GM18526 (cell line): ENCODE results near the gene EMD.

ENCODE experiments used
- POLR2A ChIP-seq: IDR thresholded peaks from 3 replicates; pipeline ENCODE4 v1.6.1; 2011; ENCODE audit not compliant: insufficient read length; ENCODE audit errors: extremely low read depth

Gene EMD

GRCh38 chrX:154367474-154368308, 11.4 kb upstream of the EMD start:
- no peak for TF ChIP-seq POLR2A

- TF ChIP-seq POLR2A = peak; percentile 21
These were observed 10.3 kb upstream of the EMD start for GRCh38 chrX:154368630-154369448.

- peak; percentile 1 for TF ChIP-seq POLR2A
These were observed 9.4 kb upstream of the EMD start for GRCh38 chrX:154369449-154370299.

- TF ChIP-seq POLR2A = no peak
These were observed 8.6 kb upstream of the EMD start for GRCh38 chrX:154370300-154371016.

- TF ChIP-seq POLR2A = peak; percentile 99
These were observed 7.9 kb upstream of the EMD start for GRCh38 chrX:154371017-154371788.

- no peak for TF ChIP-seq POLR2A
These were observed 7.2 kb upstream of the EMD start for GRCh38 chrX:154371789-154372300.

GRCh38 chrX:154372612-154373022, 6.5 kb upstream of the EMD start:
- peak; percentile 25 for TF ChIP-seq POLR2A

GRCh38 chrX:154373340-154374306, 5.5 kb upstream of the EMD start:
- TF ChIP-seq POLR2A = no peak

GRCh38 chrX:154374313-154375155, 4.6 kb upstream of the EMD start, which contains the start of gene FLNA:
Gene FLNA, minus strand, starts transcription at chrX:154374634. Its CDS starts 3,389 bp downstream, at chrX:154371245.
- no peak for TF ChIP-seq POLR2A

GRCh38 chrX:154375156-154375504, 4.0 kb upstream of the EMD start:
- no peak for TF ChIP-seq POLR2A

GRCh38 chrX:154376774-154377173, 2.3 kb upstream of the EMD start:
- TF ChIP-seq POLR2A = no peak
